HG02870 (cell line): ENCODE measurements around the gene DTD1.

Experiments used
- ATAC-seq: cut with Tn5 transposase; IDR thresholded peaks from one replicate; pipeline ENCODE4 v1.9.1; 2021; ENCODE audit warnings: mild to moderate bottlenecking, moderate library complexity; ENCODE audit not compliant: unreplicated experiment

Gene DTD1

GRCh38 chr20:18587665-18588573 is at the start of gene DTD1:
Gene DTD1, plus strand, starts transcription at chr20:18588054. Its CDS starts 19 bp downstream, at chr20:18588073.
- ATAC-seq, result peak; percentile 89

GRCh38 chr20:18541741-18542140 is 46.1 kb upstream of the DTD1 start:
- no peak for ATAC-seq

- no peak for ATAC-seq
Observed at GRCh38 chr20:18543216-18543615, 44.6 kb upstream of the DTD1 start.

- no peak for ATAC-seq
Observed at GRCh38 chr20:18543932-18544331, 43.9 kb upstream of the DTD1 start.

- no peak for ATAC-seq
Observed at GRCh38 chr20:18545566-18545965, 42.3 kb upstream of the DTD1 start.

GRCh38 chr20:18548465-18548864 is 39.4 kb upstream of the DTD1 start:
- ATAC-seq, result no peak

GRCh38 chr20:18553746-18554145 is 34.1 kb upstream of the DTD1 start:
- no peak for ATAC-seq

- peak; percentile 99 for ATAC-seq
Observed at GRCh38 chr20:18566892-18567738, 20.7 kb upstream of the DTD1 start, which contains the start of gene SMIM26. Gene SMIM26, plus strand, starts transcription at chr20:18567432. Its CDS starts 47 bp downstream, at chr20:18567479.

GRCh38 chr20:18567739-18568091 is 20.1 kb upstream of the DTD1 start:
- ATAC-seq, result peak; percentile 14

GRCh38 chr20:18571009-18571408 is 16.8 kb upstream of the DTD1 start:
- no peak for ATAC-seq

GRCh38 chr20:18571578-18571977 is 16.3 kb upstream of the DTD1 start:
- no peak for ATAC-seq

GRCh38 chr20:18577942-18578341 is 9.9 kb upstream of the DTD1 start:
- no peak for ATAC-seq

GRCh38 chr20:18578581-18578980 is 9.3 kb upstream of the DTD1 start:
- ATAC-seq, result no peak

- ATAC-seq, result no peak
Observed at GRCh38 chr20:18580012-18580411, 7.8 kb upstream of the DTD1 start.

- no peak for ATAC-seq
Observed at GRCh38 chr20:18585134-18585533, 2.7 kb upstream of the DTD1 start.

- ATAC-seq, result peak; percentile 10
Observed at GRCh38 chr20:18588574-18588933, 700 bp downstream of the DTD1 start.

GRCh38 chr20:18589941-18590674 is 2.3 kb downstream of the DTD1 start:
- ATAC-seq, result no peak

GRCh38 chr20:18596270-18596669 is 8.4 kb downstream of the DTD1 start:
- no peak for ATAC-seq

GRCh38 chr20:18609741-18610140 is 21.9 kb downstream of the DTD1 start:
- ATAC-seq, result no peak

- ATAC-seq, result no peak
Observed at GRCh38 chr20:18611492-18611891, 23.6 kb downstream of the DTD1 start.

- no peak for ATAC-seq
Observed at GRCh38 chr20:18613553-18613952, 25.7 kb downstream of the DTD1 start.
